ENCODE measurements around the gene RAI14. TPM values are rescaled to one million over a fixed set of nuclear protein-coding genes. Genes with fewer than 3 reads are reported as not detected.
A peak's percentile ranks its signal among the peaks of the same experiment; 100 is the strongest.

The RAI14 gene
- total RNA-seq, 2 donors from 2014 or later, result 25.7 to 27.5 TPM

GRCh38 chr5:34620185-34620584, 35.9 kb upstream of the RAI14 start:
- Histone ChIP-seq H3K4me3 (no peak overlapping the region), H3K4me1 (peaks cover 7% of the 10 kb centered on the region), H3K27ac (no peak overlapping the region), H3K36me3 (replicated peaks in 1 of 2; ENCODE audit: insufficient read depth in 1 of 2, low read depth in 2 of 2) (no peaks in the 10 kb centered on the region), H3K9me3 (no peaks in the 10 kb centered on the region), H3K27me3 (no peaks in the 10 kb centered on the region)
- peak; percentile 33 for ATAC-seq
- DNase-seq, result no peak
- intact Hi-C loops (cut with DNase I), result no loop called here
- WGBS, 2 donors, result 93 to 94% methylated on average over 5 of the region's 5 CpGs
- TF ChIP-seq POLR2A (IDR thresholded peaks at IDR 0.05) (no peak), CTCF (IDR thresholded peaks at IDR 0.05) (no peak)

GRCh38 chr5:34621277-34622097, 34.6 kb upstream of the RAI14 start:
- Histone ChIP-seq H3K4me1 (peaks cover 7% of the 10 kb centered on the region), H3K27me3 (no peaks in the 10 kb centered on the region), H3K36me3 (replicated peaks in 1 of 2; ENCODE audit: insufficient read depth in 1 of 2, low read depth in 2 of 2) (no peaks in the 10 kb centered on the region), H3K27ac (no peak overlapping the region), H3K9me3 (no peaks in the 10 kb centered on the region), H3K4me3 (no peak overlapping the region)
- TF ChIP-seq CTCF (IDR thresholded peaks at IDR 0.05) (no peak), POLR2A (IDR thresholded peaks at IDR 0.05) (no peak)
- ATAC-seq, result no peak
- intact Hi-C loops (cut with DNase I), result no loop called here
- WGBS, 2 donors, result 63 to 65% methylated on average over 5 of the region's 5 CpGs
- DNase-seq, result no peak

- Histone ChIP-seq H3K9me3 (no peaks in the 10 kb centered on the region), H3K36me3 (replicated peaks in 1 of 2; ENCODE audit: insufficient read depth in 1 of 2, low read depth in 2 of 2) (no peaks in the 10 kb centered on the region), H3K4me3 (no peak overlapping the region), H3K27me3 (no peaks in the 10 kb centered on the region), H3K27ac (no peak overlapping the region), H3K4me1 (peaks cover 3% of the 10 kb centered on the region)
- intact Hi-C loops (cut with DNase I), result no loop called here
- no peak for DNase-seq
- TF ChIP-seq POLR2A (IDR thresholded peaks at IDR 0.05) (no peak), CTCF (IDR thresholded peaks at IDR 0.05) (no peak)
- WGBS, 2 donors, result 61 to 74% methylated on average over 1 of the region's 1 CpG
- no peak for ATAC-seq
Measured at GRCh38 chr5:34622098-34622400, 34.1 kb upstream of the RAI14 start.

GRCh38 chr5:34624691-34625090, 31.4 kb upstream of the RAI14 start:
- Histone ChIP-seq H3K4me3 (no peak overlapping the region), H3K4me1 (no peaks in the 10 kb centered on the region), H3K36me3 (replicated peaks in 1 of 2; ENCODE audit: insufficient read depth in 1 of 2, low read depth in 2 of 2) (no peaks in the 10 kb centered on the region), H3K27me3 (no peaks in the 10 kb centered on the region), H3K27ac (no peak overlapping the region), H3K9me3 (no peaks in the 10 kb centered on the region)
- DNase-seq, result no peak
- 46 to 52% methylated on average over 3 of the region's 3 CpGs for WGBS, 2 donors
- ATAC-seq, result no peak
- TF ChIP-seq CTCF (IDR thresholded peaks at IDR 0.05) (no peak), POLR2A (IDR thresholded peaks at IDR 0.05) (no peak)
- intact Hi-C loops (cut with DNase I), result no loop called here

- ATAC-seq (no peak), DNase-seq (no peak)
- Histone ChIP-seq H3K4me1 (no peaks in the 10 kb centered on the region), H3K27ac (no peak overlapping the region), H3K9me3 (no peaks in the 10 kb centered on the region), H3K4me3 (no peak overlapping the region), H3K27me3 (no peaks in the 10 kb centered on the region), H3K36me3 (replicated peaks in 1 of 2; ENCODE audit: insufficient read depth in 1 of 2, low read depth in 2 of 2) (no peaks in the 10 kb centered on the region)
- WGBS, 2 donors, result 79 to 83% methylated on average over 1 of the region's 1 CpG
- intact Hi-C loops (cut with DNase I), result no loop called here
- TF ChIP-seq POLR2A (IDR thresholded peaks at IDR 0.05), result no peak
- no peak for TF ChIP-seq CTCF (IDR thresholded peaks at IDR 0.05)
Measured at GRCh38 chr5:34625246-34625645, 30.9 kb upstream of the RAI14 start.

All from body of pancreas (tissue), 4 donors.